Measurements from ENCODE around the gene TRIM67.

TRIM67 gene

GRCh38 chr1:231233735-231234417 lies 72.0 kb downstream of the TRIM67 start:
- no peak for DNase-seq (ENCODE audit: low read depth in 2 of 2)

GRCh38 chr1:231234506-231234905 lies 72.6 kb downstream of the TRIM67 start:
- DNase-seq (ENCODE audit: low read depth in 2 of 2): no peak

GRCh38 chr1:231235526-231236207 lies 73.8 kb downstream of the TRIM67 start:
- DNase-seq (ENCODE audit: low read depth in 2 of 2): no peak

GRCh38 chr1:231236208-231236591 lies 74.3 kb downstream of the TRIM67 start:
- DNase-seq (ENCODE audit: low read depth in 2 of 2): no peak

GRCh38 chr1:231236938-231237337 lies 75.1 kb downstream of the TRIM67 start:
- no peak for DNase-seq (ENCODE audit: low read depth in 2 of 2)

GRCh38 chr1:231238298-231238697 lies 76.4 kb downstream of the TRIM67 start:
- DNase-seq (ENCODE audit: low read depth in 2 of 2): no peak

- DNase-seq (ENCODE audit: low read depth in 2 of 2): no peak
Observed at GRCh38 chr1:231240531-231240882, 78.6 kb downstream of the TRIM67 start.

GRCh38 chr1:231240883-231241735 lies 79.3 kb downstream of the TRIM67 start, which contains the start of gene GNPAT:
Gene GNPAT (plus strand): TSS chr1:231241212. CDS start chr1:231241379, 167 bp downstream.
- DNase-seq (ENCODE audit: low read depth in 2 of 2): peak; percentile 84 to 86

- peak in 1 of 2 donors; percentile 3 for DNase-seq (ENCODE audit: low read depth in 2 of 2)
Observed at GRCh38 chr1:231241750-231242149, 79.9 kb downstream of the TRIM67 start.

GRCh38 chr1:231242516-231243198 lies 80.8 kb downstream of the TRIM67 start:
- DNase-seq (ENCODE audit: low read depth in 2 of 2): no peak

GRCh38 chr1:231248778-231249177 lies 86.9 kb downstream of the TRIM67 start:
- DNase-seq (ENCODE audit: low read depth in 2 of 2): no peak

GRCh38 chr1:231252336-231252735 lies 90.5 kb downstream of the TRIM67 start:
- DNase-seq (ENCODE audit: low read depth in 2 of 2): no peak

GRCh38 chr1:231260351-231260750 lies 98.5 kb downstream of the TRIM67 start:
- no peak for DNase-seq (ENCODE audit: low read depth in 2 of 2)

GRCh38 chr1:231264642-231265041 lies 102.8 kb downstream of the TRIM67 start:
- DNase-seq (ENCODE audit: low read depth in 2 of 2): no peak

GRCh38 chr1:231265379-231265778 lies 103.5 kb downstream of the TRIM67 start:
- DNase-seq (ENCODE audit: low read depth in 2 of 2): no peak

GRCh38 chr1:231266811-231267322 lies 105.0 kb downstream of the TRIM67 start:
- no peak for DNase-seq (ENCODE audit: low read depth in 2 of 2)
